ENCODE measurements around the gene HSP90AA1. TPM values are rescaled to one million over a fixed set of nuclear protein-coding genes. Genes with fewer than 3 reads are reported as not detected.
A peak's percentile ranks its signal among the peaks of the same experiment; 100 is the strongest.

The HSP90AA1 gene
- total RNA-seq, 4 donors from 2014 or later, result 208 to 800 (median 247) TPM

- H3K36me3 ChIP-seq, result no peaks in the 10 kb centered on the region
- TF ChIP-seq POLR2A (IDR thresholded peaks at IDR 0.05), result no peak
- no peak for TF ChIP-seq CTCF (IDR thresholded peaks at IDR 0.05)
- intact Hi-C loops (cut with DNase I; ENCODE audit: low total_unique reads), result no loop called here
These were observed 36.8 kb downstream of the HSP90AA1 start for GRCh38 chr14:102050026-102050405.

GRCh38 chr14:102049258-102050025, 37.4 kb downstream of the HSP90AA1 start:
- Histone ChIP-seq H3K27me3 (no peaks in the 10 kb centered on the region), H3K9me3 (no peaks in the 10 kb centered on the region), H3K4me3 (no peak overlapping the region), H3K27ac (no peak overlapping the region), H3K4me1 (no peaks in the 10 kb centered on the region), H3K36me3 (no peaks in the 10 kb centered on the region)
- DNase-seq, result no peak
- TF ChIP-seq CTCF (IDR thresholded peaks at IDR 0.05) (no peak), POLR2A (IDR thresholded peaks at IDR 0.05) (no peak)
- intact Hi-C loops (cut with DNase I; ENCODE audit: low total_unique reads), result loop anchor here (10.0 kb wide), 1 partner anchor 45 kb away; no protein-coding TSS in a partner anchor

More at GRCh38 chr14:102050026-102050405, 36.8 kb downstream of the HSP90AA1 start:
- Histone ChIP-seq H3K4me1 (no peaks in the 10 kb centered on the region), H3K4me3 (no peak overlapping the region), H3K9me3 (no peaks in the 10 kb centered on the region), H3K27me3 (no peaks in the 10 kb centered on the region), H3K27ac (no peak overlapping the region)
- no peak for DNase-seq

GRCh38 chr14:102047808-102048540, 38.9 kb downstream of the HSP90AA1 start:
- peaks cover 0 to 3% of the 10 kb centered on the region in 2 donors for H3K36me3 ChIP-seq
- TF ChIP-seq POLR2A (IDR thresholded peaks at IDR 0.05) (no peak), CTCF (IDR thresholded peaks at IDR 0.05) (no peak)
- intact Hi-C loops (cut with DNase I; ENCODE audit: low total_unique reads), result loop anchor here (10.0 kb wide), 1 partner anchor 47 kb away; no protein-coding TSS in a partner anchor

GRCh38 chr14:102046337-102047278, 40.2 kb downstream of the HSP90AA1 start:
- intact Hi-C loops (cut with DNase I; ENCODE audit: low total_unique reads), result loop anchor here (10.0 kb wide), 1 partner anchor 48 kb away; no protein-coding TSS in a partner anchor
- H3K9me3 ChIP-seq, result no peaks in the 10 kb centered on the region
- peak overlapping the region; percentile 8 to 32 for H3K27ac ChIP-seq
- peak; percentile 7 to 61 (median 35) for TF ChIP-seq CTCF (IDR thresholded peaks at IDR 0.05)
- no peak for TF ChIP-seq POLR2A (IDR thresholded peaks at IDR 0.05)
- H3K4me3 ChIP-seq, result no peak overlapping the region
- DNase-seq, result peak; percentile 69 to 85
- H3K4me1 ChIP-seq, result no peaks in the 10 kb centered on the region
- H3K36me3 ChIP-seq, result peaks cover 0 to 3% of the 10 kb centered on the region in 2 donors
- H3K27me3 ChIP-seq, result no peaks in the 10 kb centered on the region

More at GRCh38 chr14:102047808-102048540, 38.9 kb downstream of the HSP90AA1 start:
- Histone ChIP-seq H3K27me3 (no peaks in the 10 kb centered on the region), H3K9me3 (no peaks in the 10 kb centered on the region), H3K4me1 (no peaks in the 10 kb centered on the region), H3K27ac (no peak overlapping the region), H3K4me3 (no peak overlapping the region)
- DNase-seq, result no peak

Data from uterus (tissue), 4 donors.